HCT116 (cell line): ENCODE measurements around the gene RNGTT. TPM values are rescaled to one million over a fixed set of nuclear protein-coding genes. Genes with fewer than 3 reads are reported as not detected.

Experiments used
- ATAC-seq: fragments of 200-7000 bp; cut with Tn5 transposase; 2 replicates; pipeline ENCODE4 v1.9.1; 2020; ENCODE audit warnings: mild to moderate bottlenecking, moderate library complexity
- BruUV-seq: library from RNA; stranded (reverse); fragments of 400-500 nt; replicated peaks from 2 replicates; lab custom pipeline; 2021; lab: Mats Ljungman, UMichigan
- CTCF ChIA-PET: fragments of 300-600 bp; sonication (Branson Sonifier 250); formaldehyde crosslinking; loops from one replicate; lab custom pipeline; 2021; ENCODE audit warnings: antibody characterized with exemption; lab: Charles Lee
- POLR2A ChIA-PET: fragments of 300-600, 350-600 bp; sonication (Branson Sonifier 250); formaldehyde crosslinking; loops from one replicate; lab custom pipeline; 2021; ENCODE audit warnings: antibody characterized with exemption; lab: Charles Lee
- RAD21 ChIA-PET, 2 experiments: fragments of 300-600 bp; sonication (Branson Sonifier 250); formaldehyde crosslinking; loops; one replicate each; lab custom pipeline; 2023; ENCODE audit warnings: low total read pairs in 2 of 2; ENCODE audit not compliant: uncharacterized antibody in 2 of 2, unreplicated experiment in 2 of 2, low non-redundant PET in 1 of 2; lab: Charles Lee
- DNase-seq: peaks from one replicate; pipeline ENCODE4 v3.0.0-alpha.2; 2010; ENCODE audit warnings: low read depth, low spot score
- H2AFZ ChIP-seq: fragments of 200-600 bp; shearing (Covaris generic), sonication (generic); 2 replicates; pipeline ENCODE4 v1.6.1; 2017; ENCODE audit warnings: low read depth, mixed run types, mixed read lengths, antibody characterized with exemption, low read length; ENCODE audit not compliant: poor library complexity, severe bottlenecking
- H3K27ac ChIP-seq: 2 replicates; pipeline ENCODE4 v1.5.1; 2012; ENCODE audit warnings: low read depth, low read length
- H3K27me3 ChIP-seq: fragments of 200-600 bp; sonication (generic); 2 replicates; pipeline ENCODE4 v1.6.1; 2016; ENCODE audit warnings: mixed run types, low read length, mixed read lengths; ENCODE audit not compliant: insufficient read depth
- H3K36me3 ChIP-seq, 2 experiments: fragments of 200-500 bp in 1 of 2; fragments of 200-600 bp in 1 of 2; sonication (Bioruptor generic) in 1 of 2; sonication (generic) in 1 of 2; 2 replicates each; pipeline versions ENCODE4 v1.5.1 to v1.6.1; 2014 to 2016; ENCODE audit warnings: low read length in 2 of 2, inconsistent platforms in 1 of 2, mixed read lengths in 1 of 2, mixed run types in 1 of 2; ENCODE audit not compliant: insufficient read depth in 2 of 2, control insufficient read depth in 1 of 2
- H3K4me1 ChIP-seq, 2 experiments: fragments of 200-600 bp in 1 of 2; sonication (generic) in 1 of 2; 2 replicates each; pipeline versions ENCODE4 v1.5.1 to v1.6.1; 2012 to 2017; ENCODE audit warnings: low read length in 2 of 2, inconsistent platforms in 1 of 2, mild to moderate bottlenecking in 1 of 2, mixed read lengths in 1 of 2, mixed run types in 1 of 2, moderate library complexity in 1 of 2; ENCODE audit not compliant: insufficient read depth in 2 of 2, control insufficient read depth in 1 of 2
- H3K4me2 ChIP-seq: fragments of 200-600 bp; sonication (generic); 2 replicates; pipeline ENCODE4 v1.6.1; 2017; ENCODE audit warnings: mixed run types, low read length, mixed read lengths
- H3K4me3 ChIP-seq, 2 experiments: fragments of 200-600 bp in 1 of 2; sonication (generic) in 1 of 2; replicated peaks in 1 of 2; 2 replicates each; pipeline ENCODE4 v1.5.1; 2011 to 2016; ENCODE audit warnings: low read length in 2 of 2, control low read depth in 1 of 2, low read depth in 1 of 2, mild to moderate bottlenecking in 1 of 2, mixed read lengths in 1 of 2, mixed run types in 1 of 2
- H3K79me2 ChIP-seq: fragments of 200-600 bp; sonication (generic); 2 replicates; pipeline ENCODE4 v1.6.1; 2017; ENCODE audit warnings: mild to moderate bottlenecking, mixed run types, low read length, moderate library complexity, mixed read lengths; ENCODE audit not compliant: insufficient read depth
- H3K9ac ChIP-seq: fragments of 200-600 bp; sonication (generic); 2 replicates; pipeline ENCODE4 v1.6.1; 2016; ENCODE audit warnings: low read length, mixed read lengths
- H3K9me2 ChIP-seq: fragments of 200-600 bp; sonication (generic), shearing (Covaris generic); 2 replicates; pipeline ENCODE4 v1.6.1; 2017; ENCODE audit warnings: mixed run types, mild to moderate bottlenecking, moderate library complexity; ENCODE audit not compliant: insufficient read depth
- H3K9me3 ChIP-seq, 2 experiments: fragments of 200-500 bp in 1 of 2; fragments of 200-600 bp in 1 of 2; sonication (Bioruptor generic) in 1 of 2; sonication (generic) in 1 of 2; 2 replicates each; pipeline ENCODE4 v1.6.1; 2014 to 2017; ENCODE audit warnings: low read length in 2 of 2, mixed read lengths in 2 of 2, inconsistent platforms in 1 of 2, low read depth in 1 of 2, mild to moderate bottlenecking in 1 of 2, mixed run types in 1 of 2, moderate library complexity in 1 of 2; ENCODE audit not compliant: control insufficient read depth in 1 of 2, insufficient read depth in 1 of 2
- H4K20me1 ChIP-seq: fragments of 200-600 bp; sonication (generic), shearing (Covaris generic); 2 replicates; pipeline ENCODE4 v1.6.1; 2017; ENCODE audit warnings: mixed run types, mild to moderate bottlenecking, moderate library complexity; ENCODE audit not compliant: insufficient read depth
- ATF3 ChIP-seq: IDR thresholded peaks from 2 replicates; pipeline ENCODE4 v1.6.1; 2012
- CBX3 ChIP-seq: IDR thresholded peaks from 2 replicates; pipeline ENCODE4 v1.6.1; 2012; ENCODE audit warnings: low read depth
- CEBPB ChIP-seq: IDR thresholded peaks from 2 replicates; pipeline ENCODE4 v1.6.1; 2012; ENCODE audit warnings: low read depth
- EGR1 ChIP-seq: IDR thresholded peaks from 2 replicates; pipeline ENCODE4 v1.6.1; 2012; ENCODE audit warnings: low read depth
- ELF1 ChIP-seq: IDR thresholded peaks from 2 replicates; pipeline ENCODE4 v1.6.1; 2012; ENCODE audit warnings: low read depth, borderline replicate concordance
- EZH2 ChIP-seq: fragments of 200-600 bp; sonication (generic); IDR thresholded peaks from 2 replicates; pipeline ENCODE4 v1.6.1; 2017; ENCODE audit warnings: antibody characterized with exemption, mixed run types
- EZH2phosphoT487 ChIP-seq: fragments of 200-600 bp; IDR thresholded peaks from 2 replicates; pipeline ENCODE4 v1.6.1; 2018; ENCODE audit warnings: antibody characterized with exemption, borderline replicate concordance
- FOSL1 ChIP-seq: IDR thresholded peaks from 2 replicates; pipeline ENCODE4 v1.6.1; 2012; ENCODE audit warnings: low read depth
- JUND ChIP-seq: IDR thresholded peaks from 2 replicates; pipeline ENCODE4 v1.6.1; 2012
- MAX ChIP-seq: IDR thresholded peaks from 2 replicates; pipeline ENCODE4 v1.6.1; 2012
- RAD21 ChIP-seq: IDR thresholded peaks from 2 replicates; pipeline ENCODE4 v1.6.1; 2012; ENCODE audit warnings: low read depth, mild to moderate bottlenecking
- REST ChIP-seq: IDR thresholded peaks from 2 replicates; pipeline ENCODE4 v1.6.1; 2012; ENCODE audit warnings: low read depth
- SIN3A ChIP-seq: IDR thresholded peaks from 2 replicates; pipeline ENCODE4 v1.6.1; 2012; ENCODE audit warnings: low read depth
- SP1 ChIP-seq: IDR thresholded peaks from 2 replicates; pipeline ENCODE4 v1.6.1; 2012; ENCODE audit warnings: low read depth
- TCF7L2 ChIP-seq: IDR thresholded peaks from 2 replicates; pipeline ENCODE4 v1.7.0; 2011; ENCODE audit warnings: borderline replicate concordance, inconsistent platforms; ENCODE audit not compliant: insufficient read depth, insufficient read length; ENCODE audit errors: extremely low read depth
- ZBTB33 ChIP-seq: IDR thresholded peaks from 2 replicates; pipeline ENCODE4 v1.6.1; 2011; ENCODE audit warnings: mild to moderate bottlenecking, low read length, moderate library complexity; ENCODE audit not compliant: insufficient replicate concordance; ENCODE audit errors: extremely low read depth
- ZFX ChIP-seq: fragments of 450-650 bp; IDR thresholded peaks from 2 replicates; pipeline ENCODE4 v1.6.1; 2017
- ZNF274 ChIP-seq: fragments of 200-500 bp; sonication (Bioruptor generic); IDR thresholded peaks from 2 replicates; pipeline ENCODE4 v1.6.1; 2014; ENCODE audit warnings: mild to moderate bottlenecking, low read depth, low read length, inconsistent platforms
- intact Hi-C: fragments of 100-400 bp; cut with micrococcal nuclease; formaldehyde crosslinking; loops from 2 replicates; pipeline ENCODE4 v1.10.0; 2022
- total RNA-seq: library from RNA; stranded (reverse); gene quantifications from one replicate; pipeline ENCODE4 v1.2.1, GENCODE V29; 2021; ENCODE audit not compliant: unreplicated experiment
- TF ChIP-seq, protein P1 (sequence below), 3 experiments: fragments of 200-600 bp in 1 of 3; sonication (generic) in 1 of 3; IDR thresholded peaks in 2 of 3; conservative IDR thresholded peaks in 1 of 3; 2 replicates each; pipeline ENCODE4 v1.5.1; 2012 to 2017; ENCODE audit warnings: low read depth in 2 of 3, low read length in 2 of 3, antibody characterized with exemption in 1 of 3, borderline replicate concordance in 1 of 3, control low read depth in 1 of 3, mild to moderate bottlenecking in 1 of 3, mixed read lengths in 1 of 3, mixed run types in 1 of 3, moderate library complexity in 1 of 3; ENCODE audit not compliant: insufficient read depth in 1 of 3

Gene RNGTT
- total RNA-seq, 1 experiment from 2014 or later = 23.0 TPM

DNA sequence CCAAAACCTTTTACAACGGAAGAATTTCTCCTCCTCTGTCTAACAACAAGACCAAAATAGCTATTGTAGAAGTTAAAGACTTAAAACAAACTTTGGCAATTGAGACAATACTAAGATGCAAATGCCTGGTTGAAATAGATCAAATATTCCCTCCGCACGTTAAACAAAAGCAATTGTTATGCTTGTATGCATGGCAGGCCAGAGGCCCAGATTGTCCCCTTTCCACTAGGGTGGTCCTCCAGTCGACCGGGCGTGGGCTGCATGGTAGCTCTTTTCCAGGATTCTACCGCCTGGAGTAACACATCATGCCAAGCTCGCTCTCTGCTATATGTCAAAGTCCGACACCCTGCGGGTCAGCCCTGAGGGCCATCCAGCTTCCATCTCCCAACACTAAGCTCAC is 234.7 kb downstream of the RNGTT start:
- Histone ChIP-seq H3K9ac (no peak overlapping the region), H4K20me1 (no peaks in the 10 kb centered on the region), H2AFZ (no peak overlapping the region), H3K4me3 (no peak overlapping the region), H3K27ac (no peak overlapping the region), H3K9me2 (no peaks in the 10 kb centered on the region), H3K9me3 (no peaks in the 10 kb centered on the region), H3K4me1 (no peaks in the 10 kb centered on the region; a peak in 1 of 4 replicates), H3K4me2 (no peak overlapping the region), H3K27me3 (no peaks in the 10 kb centered on the region), H3K79me2 (no peaks in the 10 kb centered on the region), H3K36me3 (no peaks in the 10 kb centered on the region)
- ChIA-PET POLR2A (no interaction called here), RAD21 (no interaction called here), CTCF (no interaction called here)
- DNase-seq = no peak
- BruUV-seq = no TSS peak
- TF ChIP-seq SIN3A (no peak), CEBPB (no peak), EZH2 (no peak), REST (no peak), EZH2phosphoT487 (no peak), ELF1 (no peak), CBX3 (no peak), FOSL1 (no peak), ATF3 (no peak), ZNF274 (no peak), ZFX (no peak), EGR1 (no peak), SP1 (no peak), JUND (no peak), ZBTB33 (no peak), RAD21 (no peak), MAX (no peak), TCF7L2 (no peak)
- TF ChIP-seq, protein P1, sequence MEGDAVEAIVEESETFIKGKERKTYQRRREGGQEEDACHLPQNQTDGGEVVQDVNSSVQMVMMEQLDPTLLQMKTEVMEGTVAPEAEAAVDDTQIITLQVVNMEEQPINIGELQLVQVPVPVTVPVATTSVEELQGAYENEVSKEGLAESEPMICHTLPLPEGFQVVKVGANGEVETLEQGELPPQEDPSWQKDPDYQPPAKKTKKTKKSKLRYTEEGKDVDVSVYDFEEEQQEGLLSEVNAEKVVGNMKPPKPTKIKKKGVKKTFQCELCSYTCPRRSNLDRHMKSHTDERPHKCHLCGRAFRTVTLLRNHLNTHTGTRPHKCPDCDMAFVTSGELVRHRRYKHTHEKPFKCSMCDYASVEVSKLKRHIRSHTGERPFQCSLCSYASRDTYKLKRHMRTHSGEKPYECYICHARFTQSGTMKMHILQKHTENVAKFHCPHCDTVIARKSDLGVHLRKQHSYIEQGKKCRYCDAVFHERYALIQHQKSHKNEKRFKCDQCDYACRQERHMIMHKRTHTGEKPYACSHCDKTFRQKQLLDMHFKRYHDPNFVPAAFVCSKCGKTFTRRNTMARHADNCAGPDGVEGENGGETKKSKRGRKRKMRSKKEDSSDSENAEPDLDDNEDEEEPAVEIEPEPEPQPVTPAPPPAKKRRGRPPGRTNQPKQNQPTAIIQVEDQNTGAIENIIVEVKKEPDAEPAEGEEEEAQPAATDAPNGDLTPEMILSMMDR (IDR thresholded peaks at IDR 0.05 in 2 of 3, conservative IDR thresholded peaks at IDR 0.05 in 1 of 3; ENCODE audit: borderline replicate concordance in 1 of 3, insufficient read depth in 1 of 3, low read depth in 2 of 3, low read length in 2 of 3) = no peak
- ATAC-seq = no peak
- intact Hi-C loops = no loop called here
